Kidney glomerular epithelial cell (primary cell): ENCODE results near the gene CNOT2.
A peak's percentile ranks its signal among the peaks of the same experiment; 100 is the strongest.

Source experiments
- DNase-seq: peaks from one replicate; lab custom pipeline; 2025; lab: John Stamatoyannopoulos, UW

The CNOT2 gene

GRCh38 chr12:70242695-70243509, at the start of gene CNOT2:
Gene CNOT2 (plus strand): TSS chr12:70243433. CDS start chr12:70278227, 34,794 bp downstream.
- peak; percentile 55 for DNase-seq

- DNase-seq = no peak
These were observed 49.2 kb upstream of the CNOT2 start for GRCh38 chr12:70194076-70194475.

GRCh38 chr12:70196811-70197281, 46.4 kb upstream of the CNOT2 start:
- DNase-seq = no peak

- no peak for DNase-seq
These were observed 45.9 kb upstream of the CNOT2 start for GRCh38 chr12:70197345-70197744.

- no peak for DNase-seq
These were observed 29.5 kb upstream of the CNOT2 start for GRCh38 chr12:70213707-70214106.

GRCh38 chr12:70214972-70215617, 28.1 kb upstream of the CNOT2 start:
- DNase-seq = no peak

GRCh38 chr12:70217416-70217815, 25.8 kb upstream of the CNOT2 start:
- no peak for DNase-seq

GRCh38 chr12:70221626-70222025, 21.6 kb upstream of the CNOT2 start:
- DNase-seq = no peak

- DNase-seq = no peak
These were observed 15.3 kb upstream of the CNOT2 start for GRCh38 chr12:70227911-70228310.

GRCh38 chr12:70230934-70231606, 12.2 kb upstream of the CNOT2 start:
- DNase-seq = no peak

GRCh38 chr12:70236990-70237389, 6.2 kb upstream of the CNOT2 start:
- no peak for DNase-seq

- DNase-seq = no peak
These were observed 2.6 kb upstream of the CNOT2 start for GRCh38 chr12:70240673-70241072.

- no peak for DNase-seq
These were observed 1.4 kb upstream of the CNOT2 start for GRCh38 chr12:70241845-70242244.

- DNase-seq = peak; percentile 68
These were observed 508 bp downstream of the CNOT2 start for GRCh38 chr12:70243510-70244371.

GRCh38 chr12:70244409-70244808, 1.2 kb downstream of the CNOT2 start:
- DNase-seq = no peak

- DNase-seq = no peak
These were observed 2.2 kb downstream of the CNOT2 start for GRCh38 chr12:70245458-70245857.

GRCh38 chr12:70246580-70246979, 3.3 kb downstream of the CNOT2 start:
- peak; percentile 20 for DNase-seq

GRCh38 chr12:70247653-70248199, 4.5 kb downstream of the CNOT2 start:
- no peak for DNase-seq

- DNase-seq = no peak
These were observed 5.6 kb downstream of the CNOT2 start for GRCh38 chr12:70248876-70249275.

- no peak for DNase-seq
These were observed 6.7 kb downstream of the CNOT2 start for GRCh38 chr12:70249903-70250302.

GRCh38 chr12:70251226-70251625, 8.0 kb downstream of the CNOT2 start:
- no peak for DNase-seq

GRCh38 chr12:70251661-70252060, 8.4 kb downstream of the CNOT2 start:
- no peak for DNase-seq
